SK-N-MC (cell line): ENCODE data around the gene ARHGAP33.

Experiments used
- EZH2 ChIP-seq: fragments of 200-600 bp; sonication (generic); IDR thresholded peaks from one replicate; pipeline ENCODE4 v1.6.1; 2017; ENCODE audit warnings: antibody characterized with exemption
- FOXP2 ChIP-seq: optimal IDR thresholded peaks from 2 replicates; pipeline ENCODE3; 2011; ENCODE audit warnings: mild to moderate bottlenecking, moderate library complexity; ENCODE audit not compliant: insufficient read depth; ENCODE audit errors: extremely low read length, control extremely low read depth
- POLR2AphosphoS5 ChIP-seq: IDR thresholded peaks from 2 replicates; pipeline ENCODE4 v1.6.1; 2012; ENCODE audit warnings: mild to moderate bottlenecking, low read depth, low read length, borderline replicate concordance

DNA sequence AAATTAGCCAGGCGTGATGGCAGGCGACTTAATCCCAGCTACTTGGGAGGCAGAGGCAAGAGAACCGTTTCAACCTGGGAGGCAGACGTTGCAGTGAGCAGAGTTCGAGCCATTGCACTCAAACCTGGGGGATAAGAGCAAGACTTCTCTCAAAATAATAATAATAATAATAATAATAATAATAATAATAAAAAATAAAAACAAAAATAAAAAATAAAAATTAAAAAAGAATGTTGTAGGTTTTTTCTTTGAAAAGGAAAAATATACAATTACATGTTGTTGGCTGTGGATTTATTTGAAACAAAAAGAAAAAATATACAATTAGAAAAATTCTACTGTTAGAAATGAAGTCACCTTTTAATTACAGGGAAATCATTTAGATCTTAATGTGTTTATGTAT is 48.8 kb downstream of the ARHGAP33 start:
- TF ChIP-seq EZH2 (no peak), POLR2AphosphoS5 (no peak), FOXP2 (no peak)
